LHCN-M2 (cell line): ENCODE measurements around the gene TMEM135. TPM values are rescaled to one million over a fixed set of nuclear protein-coding genes. Genes with fewer than 3 reads are reported as not detected.

Experiments
- DNase-seq: peaks from one replicate; pipeline ENCODE4 v3.0.0-alpha.2; 2012; ENCODE audit warnings: low read depth
- total RNA-seq: library from RNA; depleted of rRNA; stranded (reverse); fragments of >200 nt; gene quantifications from 2 replicates; pipeline ENCODE4 v1.2.3, GENCODE V29; 2014

Gene TMEM135
- total RNA-seq, 1 experiment from 2014 or later: 16.5 TPM

DNA sequence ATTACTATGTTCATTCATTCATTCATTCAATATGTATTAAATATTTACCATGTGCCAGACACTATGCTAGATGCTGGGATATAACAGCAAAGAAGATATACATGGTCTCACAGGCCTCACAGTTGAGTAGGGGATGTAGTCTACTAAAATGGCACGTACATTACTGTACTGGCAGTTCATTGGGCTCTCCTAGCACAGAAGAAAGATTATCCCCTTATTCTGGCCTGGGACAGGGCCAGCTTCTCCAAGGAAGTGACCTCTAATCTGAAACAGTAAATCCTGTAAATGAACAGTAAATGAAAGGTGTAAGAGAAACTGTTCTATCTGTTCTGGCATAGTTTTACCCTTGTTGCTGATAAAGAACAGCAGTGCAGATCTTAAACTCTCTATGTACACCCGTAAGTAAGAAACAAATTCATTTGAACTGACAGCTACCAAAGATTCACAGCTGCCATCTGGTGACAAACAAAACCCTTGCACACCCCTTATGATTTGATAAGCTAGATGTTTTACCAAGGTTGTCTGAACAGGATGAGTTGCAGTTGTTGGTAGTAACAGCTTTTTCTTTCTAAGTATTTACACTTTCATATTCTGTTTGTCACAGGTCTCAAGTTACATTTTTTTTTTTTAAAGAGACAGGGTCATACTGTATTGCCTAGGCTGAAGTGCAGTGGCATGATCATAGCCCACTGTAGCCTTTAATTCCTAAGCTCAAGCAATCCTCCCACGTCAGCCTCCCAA, 263.1 kb downstream of the TMEM135 start:
- DNase-seq: peak; percentile 68

DNA sequence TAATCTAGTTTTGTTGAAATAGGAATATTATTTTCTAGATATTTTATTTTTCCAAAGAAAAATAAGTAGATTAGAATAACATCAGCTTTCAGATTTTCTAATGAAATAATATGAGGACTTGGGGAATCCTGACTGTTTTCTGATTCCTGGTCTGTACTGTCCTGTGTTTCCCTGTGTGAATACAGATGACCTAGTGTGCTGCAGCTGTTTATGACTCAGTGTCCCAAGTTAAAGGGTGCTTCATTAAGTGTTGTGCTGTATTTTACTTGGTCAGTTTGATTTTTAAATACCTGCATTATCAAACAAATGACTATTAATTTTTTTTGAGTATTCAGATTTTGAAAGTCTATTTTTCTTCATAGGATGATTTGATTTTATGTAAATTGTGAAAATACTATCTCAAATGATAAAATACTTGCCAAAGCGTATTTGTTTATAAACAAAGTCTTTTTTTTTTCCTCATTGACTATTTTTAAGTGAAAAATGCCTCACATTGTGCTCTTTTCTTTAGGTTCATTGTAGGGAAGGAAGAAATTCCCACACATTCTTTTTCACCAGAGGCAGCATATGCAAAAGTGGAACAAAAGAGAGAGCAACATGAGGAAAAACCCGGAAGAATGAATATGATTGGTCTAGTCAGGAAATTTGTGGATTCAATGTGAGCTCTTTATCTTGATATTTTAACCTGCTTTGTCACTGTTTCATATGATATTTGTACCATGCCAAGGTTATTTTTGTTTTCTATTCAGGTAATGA, 264.2 kb downstream of the TMEM135 start:
- peak; percentile 58 for DNase-seq

DNA sequence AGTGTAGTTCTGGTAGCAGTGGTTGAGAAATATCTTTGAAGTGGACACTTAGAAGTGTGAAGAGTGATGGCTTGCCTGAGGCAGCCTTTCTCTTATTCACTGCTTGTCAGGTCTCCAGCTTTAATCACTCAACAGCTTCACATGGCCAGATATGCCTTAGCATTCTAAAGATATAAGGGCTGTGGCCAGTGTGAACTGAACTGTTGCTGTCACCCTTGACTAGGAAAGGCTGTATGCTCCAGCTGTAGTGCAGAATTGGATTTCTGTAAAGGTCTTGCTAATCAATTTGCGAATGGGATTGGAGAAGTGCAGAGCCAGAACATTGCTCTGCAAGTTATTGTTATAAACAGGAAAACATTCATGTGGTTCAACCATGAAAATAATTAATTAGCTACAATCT, 266.7 kb downstream of the TMEM135 start:
- DNase-seq: no peak

DNA sequence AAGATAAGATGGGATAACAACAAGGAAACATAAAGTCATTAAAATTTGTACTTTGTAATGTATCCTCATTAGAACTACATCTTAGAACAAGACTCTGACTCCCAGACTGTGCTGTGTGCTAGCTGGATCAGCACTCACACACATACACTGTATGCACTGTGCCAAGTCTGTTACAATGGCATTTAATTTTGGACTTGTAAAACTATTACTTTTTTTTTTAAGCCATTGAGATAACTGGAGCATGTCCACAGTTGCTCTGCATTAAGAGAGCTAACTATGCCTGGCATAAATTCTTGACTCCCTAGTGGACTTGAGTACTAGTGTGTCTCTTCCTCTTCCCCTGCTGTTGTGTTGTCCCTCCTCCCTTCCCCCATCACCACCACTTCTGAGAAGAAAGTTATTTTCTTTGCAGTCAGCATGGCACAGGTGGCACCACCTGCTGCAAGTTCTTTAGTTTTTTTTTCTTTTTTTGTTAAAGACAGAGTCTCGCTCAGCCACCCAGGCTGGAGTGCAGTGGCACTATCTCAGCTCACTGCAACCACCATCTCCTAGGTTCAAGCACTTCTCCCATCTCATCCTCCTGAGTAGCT, 268.6 kb downstream of the TMEM135 start:
- DNase-seq: no peak

DNA sequence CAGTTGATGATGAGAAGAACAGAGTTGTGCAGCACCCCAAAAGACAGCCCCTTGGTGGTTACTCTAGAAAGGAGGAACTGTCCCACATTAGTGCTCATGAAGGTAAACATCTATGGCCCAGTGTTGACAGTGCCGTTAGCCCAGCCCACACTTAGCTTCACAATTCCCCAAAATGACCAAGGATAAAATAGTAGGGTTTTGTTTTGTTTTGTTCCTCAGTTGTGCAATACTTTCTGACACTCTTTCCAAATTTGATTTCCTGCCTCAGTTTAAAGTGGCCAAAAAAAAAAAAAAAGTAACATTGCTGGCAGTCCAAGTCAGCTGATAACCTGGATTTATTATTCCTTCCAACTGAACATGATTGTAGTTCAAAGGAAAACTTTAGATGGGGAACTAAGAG, 269.4 kb downstream of the TMEM135 start:
- no peak for DNase-seq

DNA sequence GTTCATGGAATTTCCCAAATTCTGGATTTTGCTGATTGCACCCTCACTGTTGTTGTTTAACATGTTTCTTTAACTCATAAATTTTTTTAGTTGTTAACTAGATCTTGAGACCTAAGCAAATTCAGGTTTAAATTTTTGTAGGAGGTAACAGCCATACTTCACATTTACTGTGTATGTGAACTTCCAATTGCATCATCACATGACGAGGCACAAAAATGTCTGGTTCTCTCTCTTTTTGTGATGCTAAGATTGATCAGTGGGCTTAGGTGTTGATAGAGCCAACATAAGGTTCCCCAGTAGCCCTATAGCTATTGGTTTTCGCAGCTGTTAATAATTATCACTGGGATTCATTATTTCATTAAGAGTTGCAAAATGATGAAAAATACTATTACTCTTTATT, 277.5 kb downstream of the TMEM135 start:
- DNase-seq: no peak

DNA sequence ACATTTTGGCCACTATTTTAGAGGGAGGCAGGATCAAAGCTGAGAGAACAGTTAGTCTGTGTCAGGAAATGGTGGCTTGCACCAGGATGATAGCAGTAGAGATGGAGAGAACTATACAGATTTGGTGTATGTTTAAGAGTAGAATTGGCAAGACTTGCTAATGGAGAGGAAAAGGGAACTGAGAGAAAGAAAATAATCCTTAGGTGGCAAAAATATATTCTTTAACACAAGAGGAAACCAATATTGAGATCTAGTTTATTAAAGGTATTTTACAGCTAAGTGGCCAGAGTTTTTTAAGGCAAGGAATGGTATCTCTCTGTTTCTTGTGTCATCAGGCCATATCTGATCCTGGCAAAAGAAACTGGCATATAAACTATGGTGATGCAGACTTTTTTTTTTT, 278.8 kb downstream of the TMEM135 start:
- no peak for DNase-seq

DNA sequence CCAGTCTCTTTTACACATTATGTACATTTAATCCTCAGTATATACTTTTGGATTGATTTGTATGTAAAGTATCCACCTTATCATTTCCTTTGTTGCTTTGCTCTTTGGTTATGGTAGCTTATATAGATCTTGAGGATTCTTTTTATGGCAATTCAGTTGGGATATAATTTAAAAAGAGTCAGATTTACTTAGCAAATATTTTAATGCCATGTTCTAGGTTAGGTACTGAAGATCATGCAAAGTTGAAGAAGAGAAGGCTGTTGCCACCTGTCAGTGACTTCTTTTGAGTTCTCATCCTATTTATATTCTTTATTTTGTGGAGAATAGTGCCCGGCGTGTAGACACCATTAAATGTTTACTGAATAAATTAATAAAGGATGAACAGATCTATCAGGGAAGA, 279.7 kb downstream of the TMEM135 start:
- no peak for DNase-seq

DNA sequence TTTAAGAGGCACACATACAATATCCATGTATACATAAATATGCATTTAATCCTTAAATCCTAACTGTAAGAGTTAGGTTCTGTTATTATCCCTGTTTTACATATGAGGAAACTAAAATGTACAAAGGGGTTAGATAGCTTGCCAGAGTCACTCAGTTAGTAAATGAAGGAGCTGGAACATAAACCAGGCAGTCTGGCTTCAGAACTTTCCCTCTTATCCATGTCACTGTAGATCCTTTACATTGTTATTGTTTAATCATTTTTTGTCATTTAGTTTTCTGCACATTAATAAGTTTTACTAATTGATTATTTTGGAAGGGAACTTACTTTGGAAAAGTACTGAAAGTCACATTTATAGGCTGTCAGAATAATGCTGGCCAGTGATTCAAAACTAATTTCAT, 282.4 kb downstream of the TMEM135 start:
- DNase-seq: no peak

DNA sequence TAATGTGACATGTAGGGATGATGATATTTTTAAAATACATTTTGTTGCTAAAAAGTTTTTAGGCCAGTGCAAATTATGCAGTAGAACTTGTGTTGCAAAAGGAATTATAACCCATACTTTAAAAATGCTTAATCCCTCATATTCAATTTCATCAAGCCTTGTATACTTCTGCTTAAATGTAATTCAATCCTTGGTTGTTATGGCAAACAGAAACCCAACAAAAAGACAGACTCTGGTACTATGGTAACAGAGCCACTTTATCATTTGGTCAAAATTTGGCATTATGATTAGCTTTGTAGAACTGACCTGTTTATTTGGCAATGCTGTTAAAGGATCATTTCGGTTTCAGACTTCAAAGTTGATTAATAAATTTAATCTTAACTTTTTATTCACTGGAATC, 284.8 kb downstream of the TMEM135 start:
- DNase-seq: peak; percentile 54

DNA sequence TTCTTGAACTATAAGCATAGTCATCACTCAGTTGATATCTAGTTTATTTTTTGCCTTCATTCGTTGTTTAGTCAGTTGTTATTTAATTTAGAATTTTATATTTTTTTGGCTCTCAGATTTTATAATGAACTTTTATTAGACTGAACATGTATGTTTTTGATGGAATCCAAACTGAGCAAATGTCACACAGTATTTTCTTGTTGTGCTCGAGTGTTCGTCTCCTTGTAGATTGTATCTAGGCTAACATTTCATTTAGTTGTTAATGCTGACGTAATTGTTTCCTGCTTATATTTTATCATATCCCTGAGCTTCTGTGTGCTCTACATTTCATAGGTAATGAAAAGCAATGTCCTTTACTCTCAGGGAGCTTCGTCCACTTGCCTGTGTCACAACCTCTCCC, 286.2 kb downstream of the TMEM135 start:
- DNase-seq: no peak

DNA sequence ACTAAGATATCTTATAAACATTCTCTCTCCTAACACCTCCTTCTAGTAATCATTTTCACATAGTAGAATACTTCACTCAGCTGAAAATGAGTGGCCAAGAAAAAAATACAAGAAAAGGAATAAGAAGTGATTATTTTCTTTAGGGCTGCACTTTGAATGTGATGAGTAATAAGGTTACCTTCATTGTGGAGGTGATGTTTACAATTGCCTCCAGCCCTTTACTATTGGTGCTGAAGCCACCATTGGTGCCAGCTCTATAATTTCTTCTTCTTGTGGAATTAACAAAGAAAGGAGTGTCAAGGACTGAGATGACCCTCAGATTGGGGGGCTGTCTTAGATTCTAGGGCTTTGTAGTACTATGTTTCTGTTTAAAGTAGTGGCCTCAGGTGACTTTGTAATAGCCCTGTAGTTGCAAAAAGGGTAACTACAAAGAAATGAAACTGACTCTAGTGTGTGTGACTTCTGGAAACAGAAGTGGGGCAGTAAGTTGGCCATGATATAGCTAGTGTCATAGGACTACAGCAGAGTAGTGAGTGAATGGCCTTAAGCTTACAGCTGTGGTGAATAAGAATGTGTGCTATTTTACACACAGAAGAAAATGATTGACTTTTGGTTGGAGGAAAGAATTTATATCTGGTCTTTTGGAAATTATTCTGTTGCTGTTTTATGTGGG, 287.2 kb downstream of the TMEM135 start:
- no peak for DNase-seq

DNA sequence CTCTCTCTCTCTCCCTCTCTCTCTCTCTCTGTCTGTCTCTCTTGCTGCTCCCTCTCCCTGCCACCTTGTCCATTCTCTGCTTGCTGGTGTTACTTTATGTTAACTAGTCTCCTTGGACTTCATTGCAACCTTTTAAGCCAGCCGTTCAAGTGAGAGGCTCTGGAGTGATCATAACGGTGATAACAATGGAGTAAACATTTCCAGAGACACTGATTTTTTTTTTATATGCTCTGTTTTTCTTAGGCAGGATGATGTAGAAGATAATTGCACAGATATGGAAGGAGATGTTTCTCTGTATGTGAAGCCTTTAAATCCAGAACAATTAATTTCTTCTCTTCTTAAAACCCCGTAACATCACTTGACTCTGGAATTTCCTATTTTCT, 287.7 kb downstream of the TMEM135 start:
- DNase-seq: no peak

DNA sequence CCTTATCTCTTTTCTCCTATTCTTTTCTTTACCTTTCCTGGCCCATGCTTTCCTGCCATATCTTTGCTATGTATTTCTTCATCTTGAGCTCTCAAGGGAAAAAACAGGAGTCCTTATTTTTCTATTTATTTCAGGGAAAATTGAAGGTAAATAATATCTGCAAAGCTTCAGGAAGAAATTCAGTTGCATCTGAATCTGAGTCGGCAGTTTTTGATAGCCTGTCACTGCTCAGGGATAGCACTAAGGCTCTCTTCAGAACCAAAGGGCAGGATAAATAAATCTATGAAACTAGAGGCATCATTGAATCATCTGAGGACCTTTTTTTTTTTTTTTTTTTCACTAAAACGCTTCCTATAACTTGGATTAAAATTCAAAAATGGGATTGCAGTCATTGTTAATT, 288.9 kb downstream of the TMEM135 start:
- no peak for DNase-seq

DNA sequence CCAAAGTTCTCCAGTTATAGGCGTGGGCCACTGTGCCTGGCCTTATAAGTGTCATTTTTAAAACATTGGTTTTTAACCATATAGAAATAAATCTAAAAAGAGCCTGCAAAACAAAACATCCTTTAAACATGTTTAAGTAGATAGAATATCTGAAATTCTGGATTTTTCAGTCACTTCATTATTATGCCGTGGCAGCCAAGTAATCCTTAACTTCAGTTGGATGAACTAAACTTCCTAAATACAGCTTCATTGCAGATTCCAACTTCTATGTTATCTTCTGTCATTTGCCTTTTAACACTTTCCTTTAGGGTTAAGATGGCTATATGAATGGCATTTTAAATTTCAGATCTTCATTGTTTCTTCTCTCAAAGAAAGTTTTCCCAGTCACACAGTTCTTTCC, 291.4 kb downstream of the TMEM135 start:
- no peak for DNase-seq

DNA sequence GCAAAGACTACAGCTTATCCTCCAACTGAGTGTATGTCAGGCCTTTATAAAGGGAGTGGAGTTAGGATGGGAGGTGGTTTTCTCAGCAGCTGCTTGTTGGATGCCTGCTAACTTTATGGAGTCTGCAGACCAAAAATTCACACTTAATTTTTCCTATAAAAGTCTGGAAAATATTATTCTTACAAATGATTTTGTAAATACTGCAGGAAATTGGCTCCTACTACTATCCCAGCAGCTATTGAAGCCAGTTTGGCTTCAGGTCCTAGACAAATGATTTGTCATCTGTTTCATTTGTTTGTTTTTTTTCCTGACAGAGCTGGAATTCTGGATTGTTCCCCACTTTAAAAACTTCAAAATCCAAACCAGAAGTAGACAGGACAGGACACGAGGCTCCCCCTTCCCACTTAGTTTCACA, 292.5 kb downstream of the TMEM135 start:
- no peak for DNase-seq

DNA sequence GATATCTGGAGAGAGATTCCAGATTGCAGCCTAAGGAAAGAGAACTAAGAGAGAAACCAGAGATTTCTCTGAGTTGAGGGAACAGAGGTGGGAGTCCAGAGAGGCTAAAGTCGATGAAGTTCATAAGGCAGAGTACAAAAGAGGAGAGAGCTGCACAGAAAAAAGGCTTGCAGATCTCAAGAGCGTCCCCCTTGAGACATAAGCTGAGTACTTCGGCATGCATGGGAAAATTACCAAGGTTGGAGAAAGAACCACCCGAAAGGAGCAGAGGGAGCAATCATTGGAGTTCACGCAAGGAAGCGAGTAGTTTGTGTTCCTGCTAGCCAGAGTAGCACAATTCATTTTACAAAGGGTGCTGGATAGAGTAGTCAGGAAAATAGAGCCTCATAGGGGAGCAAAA, 293.5 kb downstream of the TMEM135 start:
- DNase-seq: no peak

DNA sequence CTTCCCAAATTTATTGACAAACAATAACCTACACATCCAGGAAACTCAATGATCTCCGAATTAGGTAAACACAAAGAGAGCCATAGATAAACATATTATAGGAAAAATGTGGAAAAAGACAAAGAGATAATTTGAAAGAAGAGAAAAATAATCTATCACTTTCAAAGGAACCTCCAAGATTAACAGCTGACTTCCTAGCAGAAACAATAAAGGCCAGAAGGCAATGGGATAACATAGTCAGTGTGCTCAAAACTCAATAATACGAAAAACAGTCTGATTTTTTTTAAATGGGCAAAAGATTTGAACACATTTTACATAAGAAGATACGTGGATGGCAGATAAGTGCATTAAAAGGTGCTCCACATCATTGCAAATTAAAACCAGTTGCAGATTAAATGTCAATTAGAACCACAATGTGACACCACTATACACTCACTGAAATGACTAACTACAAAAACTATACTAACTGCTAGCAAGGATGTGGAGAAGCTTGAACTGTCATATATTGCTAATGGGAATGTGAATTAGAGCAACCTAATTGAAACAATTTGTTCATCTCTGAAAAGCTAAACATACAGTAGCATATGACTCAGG, 300.4 kb downstream of the TMEM135 start:
- DNase-seq: no peak

DNA sequence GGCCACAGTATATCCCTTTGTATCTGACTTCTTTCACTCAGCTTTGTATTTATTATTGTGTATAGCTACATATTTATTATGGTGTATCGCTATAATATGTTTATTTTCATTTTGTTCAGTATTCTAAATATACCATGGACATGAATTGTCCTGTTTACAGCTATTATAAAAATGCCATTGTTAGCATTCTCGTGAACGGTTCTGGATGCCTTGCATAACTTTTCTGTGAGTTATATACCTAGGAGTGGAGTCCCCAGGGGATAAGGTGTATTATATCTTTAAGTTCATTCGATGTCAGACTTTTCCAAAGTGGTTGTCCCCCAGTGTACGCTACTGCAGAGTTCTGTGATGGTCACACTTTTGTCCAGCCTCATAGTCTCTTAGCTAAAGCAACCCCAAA, 301.7 kb downstream of the TMEM135 start:
- DNase-seq: no peak

DNA sequence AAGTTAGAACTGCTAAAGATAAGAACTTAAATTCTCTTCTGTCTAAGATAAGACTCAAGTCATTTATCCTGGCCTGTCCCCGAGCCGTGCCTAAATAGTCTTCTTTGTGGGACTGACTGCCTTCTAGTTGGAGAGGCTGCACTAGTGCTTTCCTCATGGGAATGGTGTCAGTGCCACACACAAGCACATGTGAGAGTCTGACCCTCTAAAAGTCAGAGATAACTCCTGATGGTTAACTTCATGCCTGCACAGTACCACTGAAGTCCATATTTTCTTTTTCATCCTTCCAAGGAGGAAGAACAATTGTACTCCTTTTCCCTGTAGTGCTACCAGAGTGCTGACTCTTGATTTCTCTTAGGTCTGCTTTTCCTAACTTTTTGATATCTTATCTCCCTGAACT, 309.7 kb downstream of the TMEM135 start:
- no peak for DNase-seq

DNA sequence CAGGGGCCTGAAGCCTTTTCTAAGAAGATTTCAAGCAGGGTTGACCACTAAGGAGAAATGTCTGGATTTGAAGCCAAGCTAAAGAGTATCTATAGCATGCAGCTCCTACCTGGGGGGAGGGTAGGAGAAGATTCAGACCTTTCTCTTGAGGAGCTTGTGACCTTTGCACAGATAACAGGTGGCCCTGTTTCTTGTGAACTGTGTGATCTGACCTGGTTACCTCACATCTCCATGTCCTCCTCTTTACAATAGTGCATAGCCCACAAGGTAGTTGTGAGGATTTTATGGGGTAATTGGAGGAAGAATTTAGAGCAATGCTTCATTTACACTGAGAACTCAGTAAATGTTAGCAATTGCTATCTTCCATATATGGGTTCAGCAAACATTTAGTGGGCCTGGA, 310.1 kb downstream of the TMEM135 start:
- DNase-seq: no peak

DNA sequence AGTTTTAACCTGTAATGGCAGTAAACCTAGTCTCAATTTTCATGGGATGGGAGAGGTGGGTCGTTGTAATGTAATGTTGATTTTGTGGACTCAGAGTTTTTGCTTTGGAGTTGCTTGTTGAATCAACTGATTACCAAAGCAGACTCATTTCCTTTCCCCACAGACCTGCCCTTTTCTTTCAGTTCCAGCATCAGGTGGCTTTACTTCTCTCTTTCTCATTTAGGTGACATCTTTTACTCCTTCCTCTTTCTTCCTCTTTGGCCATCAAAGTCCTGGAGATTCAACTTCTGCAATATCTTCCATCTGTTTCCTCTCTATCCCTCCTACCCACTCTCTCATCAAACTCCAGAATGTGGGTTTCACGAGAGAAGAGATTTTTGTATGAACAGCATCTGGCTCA, 313.9 kb downstream of the TMEM135 start:
- no peak for DNase-seq
